HG03575 (cell line): ENCODE measurements around the gene ASB10.

ENCODE experiments used
- ATAC-seq: cut with Tn5 transposase; IDR thresholded peaks from one replicate; pipeline ENCODE4 v1.9.1; 2021; ENCODE audit not compliant: unreplicated experiment, insufficient number of reproducible peaks, low FRiP score; ENCODE audit errors: extremely low read depth

ASB10 gene

GRCh38 chr7:151192002-151192539 is 5.0 kb upstream of the ASB10 start:
- ATAC-seq: no peak

GRCh38 chr7:151191544-151191943 is 4.5 kb upstream of the ASB10 start:
- no peak for ATAC-seq

GRCh38 chr7:151189038-151189437 is 2.0 kb upstream of the ASB10 start:
- no peak for ATAC-seq

- ATAC-seq: no peak
These were observed 1.1 kb upstream of the ASB10 start for GRCh38 chr7:151188252-151188542.

- ATAC-seq: no peak
These were observed 580 bp upstream of the ASB10 start for GRCh38 chr7:151187409-151188251.

GRCh38 chr7:151185762-151186639 is 1.0 kb downstream of the ASB10 start:
- ATAC-seq: no peak

- no peak for ATAC-seq
These were observed 6.0 kb downstream of the ASB10 start for GRCh38 chr7:151181011-151181431.

GRCh38 chr7:151179946-151180345 is 7.1 kb downstream of the ASB10 start:
- ATAC-seq: no peak

- ATAC-seq: no peak
These were observed 7.7 kb downstream of the ASB10 start for GRCh38 chr7:151179287-151179860.

- no peak for ATAC-seq
These were observed 8.2 kb downstream of the ASB10 start for GRCh38 chr7:151178831-151179230.

GRCh38 chr7:151178236-151178635 is 8.8 kb downstream of the ASB10 start:
- no peak for ATAC-seq

- no peak for ATAC-seq
These were observed 9.7 kb downstream of the ASB10 start for GRCh38 chr7:151177310-151177709.

GRCh38 chr7:151176401-151176800 is 10.6 kb downstream of the ASB10 start:
- ATAC-seq: no peak

- no peak for ATAC-seq
These were observed 11.2 kb downstream of the ASB10 start for GRCh38 chr7:151175793-151176311.

- no peak for ATAC-seq
These were observed 11.8 kb downstream of the ASB10 start for GRCh38 chr7:151175047-151175792.

- ATAC-seq: no peak
These were observed 12.6 kb downstream of the ASB10 start for GRCh38 chr7:151174246-151175046.

GRCh38 chr7:151173386-151174245 is 13.4 kb downstream of the ASB10 start:
- ATAC-seq: no peak
